Suppressor macrophage treated with lipopolysaccharide for 4 hours (primary cell): ENCODE measurements around the gene DCBLD2.

Experiments used
- DNase-seq: peaks from one replicate; pipeline ENCODE4 v3.0.0-alpha.2; 2020

DCBLD2 gene

GRCh38 chr3:98788651-98789050 lies 112.8 kb downstream of the DCBLD2 start:
- no peak for DNase-seq

GRCh38 chr3:98787181-98787580 lies 114.3 kb downstream of the DCBLD2 start:
- no peak for DNase-seq

DNA sequence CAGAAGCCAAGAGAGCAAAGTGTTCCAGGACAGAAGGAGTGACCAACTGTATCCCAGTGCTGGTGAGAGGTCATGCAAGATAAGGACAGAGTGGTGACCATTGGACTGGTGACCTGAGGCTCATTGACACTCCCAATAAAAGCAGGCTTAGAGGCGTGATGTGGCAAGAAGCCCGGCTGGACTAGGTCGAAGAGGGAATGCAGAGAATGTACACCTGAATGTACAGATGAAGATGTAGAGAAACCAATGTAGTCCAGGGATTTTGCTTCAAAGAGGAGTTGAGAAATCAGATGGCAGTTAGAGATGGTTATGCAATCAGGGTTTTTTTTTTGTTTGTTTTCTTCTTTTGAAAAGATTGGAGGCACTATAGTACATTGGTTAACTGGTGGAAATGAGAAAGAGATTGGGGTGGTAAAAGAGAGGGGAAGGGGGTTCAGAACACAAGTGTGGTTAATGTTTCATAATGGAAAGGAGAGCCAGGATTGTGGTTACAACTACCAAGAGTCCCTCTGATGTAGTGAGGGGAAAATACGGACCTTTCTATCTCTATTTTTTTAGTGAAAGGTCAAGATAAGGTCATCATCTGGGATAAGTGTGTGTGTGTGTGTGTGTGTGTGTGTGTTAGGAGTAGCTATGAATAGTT lies 115.0 kb downstream of the DCBLD2 start:
- DNase-seq = peak; percentile 54

GRCh38 chr3:98784666-98785600 lies 116.6 kb downstream of the DCBLD2 start:
- DNase-seq = no peak

- peak; percentile 25 for DNase-seq
Observed at GRCh38 chr3:98784042-98784441, 117.5 kb downstream of the DCBLD2 start.

DNA sequence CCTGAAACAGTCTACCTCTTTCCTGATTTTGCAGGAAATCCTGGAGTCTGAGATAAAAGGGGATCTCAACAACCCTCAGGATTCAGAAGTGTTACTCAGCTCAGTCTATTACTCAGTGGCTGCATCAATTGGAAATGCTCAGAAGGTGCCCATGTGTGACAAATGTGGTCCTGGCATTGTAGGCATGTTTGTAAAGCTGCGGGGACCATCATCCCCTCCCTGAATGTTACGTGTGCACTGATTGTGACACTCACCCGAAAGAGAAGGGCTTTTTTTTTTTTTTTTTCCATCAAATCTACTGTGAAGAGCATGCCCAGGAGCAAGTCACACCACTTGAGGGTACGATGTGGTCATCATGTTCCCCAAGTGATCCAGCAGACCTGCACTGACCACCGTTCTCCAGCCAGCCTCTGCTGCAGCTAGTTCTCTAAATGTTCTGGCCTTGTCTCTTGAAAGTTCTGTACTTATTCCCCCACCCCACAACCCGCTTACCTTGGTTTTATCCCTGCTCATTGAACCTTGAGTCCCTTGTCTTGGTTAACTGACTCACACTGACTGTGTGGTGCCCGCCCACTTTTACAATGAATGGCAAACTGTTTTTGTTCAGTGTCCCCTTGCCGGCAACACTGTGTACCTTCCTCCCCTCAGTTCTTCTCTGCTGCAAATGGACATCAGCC lies 118.5 kb downstream of the DCBLD2 start:
- no peak for DNase-seq

GRCh38 chr3:98780343-98780742 lies 121.2 kb downstream of the DCBLD2 start:
- no peak for DNase-seq

DNA sequence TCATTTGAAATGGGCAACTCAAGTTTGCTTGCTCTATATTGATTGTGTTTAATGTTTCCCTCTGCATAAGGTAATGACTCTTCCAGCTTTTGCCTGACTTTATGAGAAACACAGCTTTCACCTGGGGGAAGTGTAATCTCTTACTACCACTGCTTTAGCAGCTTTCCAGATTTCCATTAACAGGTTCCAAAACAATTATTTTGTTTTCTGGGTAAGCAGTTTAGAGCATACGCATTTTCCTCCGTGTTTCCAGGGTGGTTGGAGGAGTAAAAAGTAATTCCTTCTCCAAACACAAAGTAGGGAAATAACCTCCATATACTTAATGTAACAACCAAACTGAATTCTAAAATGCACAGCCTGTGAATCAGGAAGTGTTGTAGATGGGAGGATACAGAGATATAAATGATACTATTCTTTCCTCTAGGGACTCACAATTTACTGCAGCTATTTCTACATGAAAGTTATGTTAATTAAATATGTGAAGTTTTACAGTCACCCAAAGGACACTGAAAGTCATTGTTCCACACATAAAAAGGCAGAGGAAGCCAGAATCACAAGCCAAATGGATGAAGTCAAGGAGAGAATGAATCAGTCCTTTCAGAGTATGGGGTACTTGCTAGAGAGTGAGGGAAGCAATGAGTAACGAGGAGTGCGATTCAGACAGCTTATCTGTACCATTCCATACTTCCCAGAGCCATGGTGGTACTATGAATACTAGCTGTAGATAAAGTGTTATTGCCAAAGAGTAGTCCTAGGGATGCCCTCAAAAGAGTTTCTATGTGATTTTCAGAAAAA lies 121.8 kb downstream of the DCBLD2 start:
- DNase-seq = no peak

DNA sequence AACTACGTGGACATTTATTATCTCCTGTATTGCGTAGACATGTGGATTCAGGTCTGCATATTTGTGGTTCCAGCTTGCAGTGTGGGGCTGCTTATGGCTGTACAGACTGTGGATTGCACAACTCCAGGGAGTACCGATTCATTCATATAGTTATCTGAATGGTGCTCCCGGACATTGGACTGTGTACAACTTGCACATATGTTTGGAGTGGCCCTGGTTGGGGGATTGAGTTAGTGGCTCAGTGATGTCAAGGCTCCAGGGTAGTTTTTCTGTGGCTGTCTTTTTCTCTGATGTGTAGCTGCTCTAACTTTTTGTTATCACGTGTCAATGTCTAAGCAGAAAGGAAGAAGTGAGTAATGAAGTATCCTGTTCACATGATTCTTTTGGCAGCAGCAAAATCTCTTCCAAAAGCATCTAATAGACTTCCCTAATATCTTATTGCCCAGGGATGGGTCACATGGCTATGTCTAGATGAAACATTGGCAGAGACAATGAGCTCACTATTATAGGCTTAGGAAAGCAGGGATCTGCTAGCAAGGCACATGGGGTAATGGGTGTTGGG lies 122.6 kb downstream of the DCBLD2 start:
- peak; percentile 85 for DNase-seq

DNA sequence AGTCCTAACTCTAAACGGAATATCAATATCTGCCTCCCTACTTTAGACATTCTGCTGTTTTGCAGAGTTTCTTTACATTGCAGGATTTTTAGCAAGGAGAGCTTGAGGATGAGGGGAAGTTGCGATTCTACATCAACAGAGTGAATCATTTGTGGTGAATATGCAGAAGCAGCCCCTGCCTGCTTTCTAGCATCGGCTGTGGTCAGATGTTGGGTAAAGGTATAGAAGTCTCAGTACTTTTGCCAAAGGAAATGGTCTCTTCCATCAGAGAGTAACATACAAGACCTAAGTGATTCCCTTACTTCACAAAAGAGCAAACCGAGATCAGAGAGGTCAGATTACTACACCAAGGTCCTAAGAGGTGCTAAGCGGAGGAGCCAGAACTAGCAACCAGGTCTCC lies 123.1 kb downstream of the DCBLD2 start:
- peak; percentile 79 for DNase-seq

- no peak for DNase-seq
Observed at GRCh38 chr3:98777801-98778220, 123.7 kb downstream of the DCBLD2 start.

- no peak for DNase-seq
Observed at GRCh38 chr3:98777286-98777685, 124.2 kb downstream of the DCBLD2 start.

DNA sequence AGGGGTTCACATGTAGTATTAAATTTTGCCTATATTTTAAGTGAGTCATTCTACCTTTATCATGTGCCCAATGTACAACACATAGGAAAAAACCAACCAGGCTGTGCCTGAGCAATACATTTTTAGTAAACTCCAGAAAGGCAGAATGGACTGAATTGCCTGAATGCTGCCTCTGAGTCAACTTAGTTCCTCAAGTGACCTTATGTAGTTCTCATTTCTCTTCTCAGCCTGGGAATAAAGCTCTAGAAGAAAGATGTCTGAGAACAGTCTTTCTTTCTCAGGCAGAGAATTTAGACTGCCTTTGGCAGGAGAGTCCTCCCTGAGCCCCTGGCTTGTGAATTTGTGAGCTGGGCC lies 125.4 kb downstream of the DCBLD2 start:
- DNase-seq = peak; percentile 82

- DNase-seq = no peak
Observed at GRCh38 chr3:98775459-98776139, 125.9 kb downstream of the DCBLD2 start.

DNA sequence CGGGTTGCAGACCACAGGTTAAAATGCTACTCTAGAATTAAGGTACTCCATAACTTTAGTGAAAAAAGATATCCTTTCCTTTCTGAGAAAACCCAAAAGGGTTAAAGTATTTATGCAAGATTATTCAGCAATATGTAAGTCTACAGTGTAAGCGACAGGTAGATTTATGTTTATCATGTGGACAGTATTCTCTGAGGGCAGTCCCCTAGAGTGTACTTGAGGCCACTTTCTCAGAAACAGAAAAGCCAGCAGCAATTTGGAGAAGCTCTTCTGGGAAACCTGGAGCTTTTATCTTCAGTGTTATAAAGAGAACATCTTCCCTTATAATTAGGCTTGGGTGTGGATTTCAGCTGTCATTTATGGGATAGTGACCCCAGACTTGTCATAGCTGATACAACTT lies 129.5 kb downstream of the DCBLD2 start:
- no peak for DNase-seq

GRCh38 chr3:98770261-98771039 lies 131.0 kb downstream of the DCBLD2 start:
- DNase-seq = no peak

DNA sequence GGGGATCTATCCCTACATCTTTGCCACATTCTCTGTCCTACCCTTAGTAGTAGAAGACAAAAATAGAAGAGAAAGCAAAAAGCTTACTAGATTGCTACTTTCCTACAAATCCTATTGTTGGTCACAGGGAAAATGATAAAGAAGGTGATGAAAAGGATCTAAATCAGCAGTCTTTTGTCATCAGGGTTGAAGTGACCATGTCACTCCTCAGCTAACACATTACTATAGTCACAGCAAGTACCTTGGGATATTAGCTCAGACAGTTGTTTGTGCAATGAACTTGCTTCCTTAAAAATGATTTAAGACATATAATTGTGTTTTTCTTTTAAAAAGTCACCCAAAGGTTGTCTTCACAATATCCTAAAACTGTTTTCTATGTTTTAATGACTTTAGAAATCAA lies 132.0 kb downstream of the DCBLD2 start:
- DNase-seq = peak; percentile 63

DNA sequence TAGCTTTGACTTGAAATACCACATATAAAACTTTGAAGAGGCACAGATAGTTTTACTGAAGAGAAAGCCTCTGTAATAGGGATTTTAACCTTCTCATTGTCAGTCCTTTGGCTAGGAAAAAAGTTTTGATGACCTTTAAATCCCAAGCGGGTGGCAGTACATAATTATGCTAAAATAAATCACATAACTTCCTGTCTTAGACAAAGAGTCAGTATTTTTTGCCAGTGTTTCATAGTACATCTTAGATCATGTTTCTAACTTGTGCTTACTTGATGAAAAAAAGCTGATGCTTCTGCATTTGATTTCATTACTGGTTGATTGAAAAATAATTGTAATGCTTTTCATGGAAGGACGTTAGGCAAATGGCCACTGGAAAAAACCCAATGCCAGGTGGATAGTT lies 132.5 kb downstream of the DCBLD2 start:
- no peak for DNase-seq

DNA sequence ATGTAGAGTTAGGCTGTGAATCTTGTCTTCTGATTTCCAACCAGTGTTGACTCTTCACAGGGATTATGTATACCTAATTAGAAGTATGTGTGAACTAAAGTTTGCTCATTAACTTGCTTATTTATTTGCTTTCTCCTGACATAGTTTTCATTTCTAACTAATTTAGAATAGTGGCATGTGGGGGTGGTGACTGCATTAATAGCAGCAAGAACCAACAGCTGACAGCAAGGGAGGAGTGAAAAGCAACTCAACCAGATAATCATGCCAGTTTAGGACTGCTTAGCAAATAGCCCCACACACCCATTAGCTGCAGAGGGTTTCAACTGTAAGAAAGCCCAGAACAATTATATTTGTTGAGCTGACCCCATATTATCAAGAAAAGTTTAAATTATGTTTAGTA lies 134.6 kb downstream of the DCBLD2 start:
- DNase-seq = no peak

DNA sequence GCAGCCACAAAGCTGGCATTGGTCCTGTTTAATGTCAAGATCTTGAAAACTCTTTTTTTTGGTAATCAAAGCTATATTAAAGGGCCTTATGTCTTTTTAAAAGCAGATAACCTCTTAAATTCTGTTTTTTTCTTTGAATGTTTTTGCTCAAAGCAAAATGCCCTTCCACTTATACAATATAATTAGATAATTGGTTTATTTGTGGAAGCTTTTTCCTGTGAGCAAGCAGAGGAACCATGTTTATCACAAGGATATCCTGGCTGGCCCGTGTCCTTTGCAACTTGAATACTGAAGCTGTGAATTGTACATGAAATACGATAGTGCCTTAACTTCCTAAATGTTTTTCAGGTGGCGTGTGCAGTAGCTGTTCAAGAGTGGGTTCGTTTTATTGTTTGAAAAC lies 135.8 kb downstream of the DCBLD2 start:
- DNase-seq = no peak

GRCh38 chr3:98764472-98764884 lies 137.0 kb downstream of the DCBLD2 start:
- DNase-seq = peak; percentile 51
